Fibroblast of the conjunctiva (primary cell): ENCODE measurements around the gene MYL11.
"Not testable (repeated sequence)": the region's sequence is repeated elsewhere in the genome, so short reads cannot be mapped to it uniquely, and the experiment has no call there.

Experiments used
- DNase-seq: peaks from one replicate; pipeline ENCODE4 v3.0.0-alpha.2; 2010; ENCODE audit warnings: low read depth

The MYL11 gene

DNA sequence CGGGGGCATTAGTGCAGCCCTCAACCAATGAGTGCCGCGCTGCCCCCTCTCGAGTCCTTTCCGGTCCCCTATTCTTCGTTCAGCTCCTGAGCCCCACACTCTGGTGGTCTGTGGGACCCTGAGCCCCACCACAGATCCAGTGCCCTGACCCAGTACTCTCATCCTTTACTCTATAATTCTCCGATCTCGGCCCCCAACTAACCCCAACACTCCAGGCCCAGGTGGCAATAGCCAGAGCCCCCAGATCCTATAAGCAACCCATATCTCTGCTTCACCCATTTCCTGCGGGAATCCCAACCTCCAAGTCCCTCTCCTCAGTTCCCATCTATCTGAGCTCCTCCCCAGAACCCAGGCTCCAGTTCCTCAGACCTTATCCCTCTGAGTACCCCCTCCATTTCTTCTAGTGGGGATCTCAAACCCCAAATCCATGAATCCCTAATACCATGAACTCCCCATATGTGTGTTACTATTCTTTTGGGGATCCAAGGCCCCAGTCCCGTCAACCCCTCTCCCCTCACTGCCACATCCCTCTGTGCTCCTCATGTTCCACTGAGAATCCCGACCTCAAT, 3.3 kb upstream of the MYL11 start:
- DNase-seq: no peak

DNA sequence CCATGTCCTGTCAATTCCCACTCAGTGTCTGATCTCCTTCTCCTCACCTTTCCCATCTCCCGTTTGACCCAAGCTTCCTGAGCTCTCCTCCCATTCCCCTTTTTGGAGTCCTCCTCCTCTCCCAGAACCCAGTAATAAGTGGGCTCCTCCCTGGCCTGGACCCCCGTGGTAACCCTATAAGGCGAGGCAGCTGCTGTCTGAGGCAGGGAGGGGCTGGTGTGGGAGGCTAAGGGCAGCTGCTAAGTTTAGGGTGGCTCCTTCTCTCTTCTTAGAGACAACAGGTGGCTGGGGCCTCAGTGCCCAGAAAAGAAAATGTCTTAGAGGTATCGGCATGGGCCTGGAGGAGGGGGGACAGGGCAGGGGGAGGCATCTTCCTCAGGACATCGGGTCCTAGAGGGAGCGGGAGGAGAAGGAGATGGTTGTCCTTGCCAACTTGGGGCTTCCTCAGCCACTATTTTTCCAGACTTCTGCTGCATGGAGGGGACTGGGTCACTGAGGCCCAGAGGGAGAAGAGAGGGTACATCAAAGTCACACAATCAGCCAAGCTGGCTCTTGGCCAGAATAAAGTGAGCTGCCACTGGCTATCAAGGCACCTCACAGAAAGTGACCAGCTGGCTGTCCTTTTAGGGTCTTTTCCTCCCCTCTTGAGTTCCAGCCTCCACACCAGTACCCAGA, 2.4 kb upstream of the MYL11 start:
- DNase-seq: no peak

DNA sequence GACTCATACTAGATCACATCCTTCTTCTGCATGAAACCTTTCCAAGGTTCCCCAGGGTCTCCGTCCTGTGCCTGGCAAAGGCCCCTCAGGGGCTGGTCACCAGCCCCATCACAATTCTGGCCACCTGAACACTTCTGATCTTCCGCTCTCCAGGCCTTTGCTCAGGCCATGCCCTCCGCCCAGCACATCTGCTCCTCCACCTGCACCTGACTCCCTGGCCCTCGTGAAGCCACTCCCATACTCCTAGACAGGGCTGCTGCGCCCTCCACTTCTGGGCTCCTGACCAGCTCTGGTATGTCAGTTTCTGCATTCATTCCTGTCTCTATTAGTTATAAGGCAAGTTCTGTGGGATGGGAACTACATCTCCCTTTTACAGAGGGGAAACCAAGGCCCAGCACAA, 1.9 kb upstream of the MYL11 start:
- DNase-seq: no peak

DNA sequence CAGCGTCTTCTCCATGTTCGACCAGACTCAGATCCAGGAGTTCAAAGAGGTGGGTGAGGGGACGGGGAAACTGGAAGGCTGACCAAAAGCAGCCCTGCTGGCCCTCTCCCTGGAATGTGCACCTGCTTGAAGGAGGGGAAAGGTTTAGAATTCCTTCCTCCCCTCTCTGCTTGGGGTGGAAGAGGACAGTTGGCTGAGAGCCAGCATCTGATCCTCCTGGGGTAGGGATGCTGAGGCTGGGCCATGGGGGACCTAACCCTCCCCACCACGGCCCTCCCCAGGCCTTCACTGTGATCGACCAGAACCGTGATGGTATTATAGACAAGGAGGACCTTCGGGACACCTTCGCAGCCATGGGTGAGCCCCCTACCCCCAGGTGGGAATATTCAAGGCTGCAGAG, 1.3 kb downstream of the MYL11 start:
- no peak for DNase-seq

DNA sequence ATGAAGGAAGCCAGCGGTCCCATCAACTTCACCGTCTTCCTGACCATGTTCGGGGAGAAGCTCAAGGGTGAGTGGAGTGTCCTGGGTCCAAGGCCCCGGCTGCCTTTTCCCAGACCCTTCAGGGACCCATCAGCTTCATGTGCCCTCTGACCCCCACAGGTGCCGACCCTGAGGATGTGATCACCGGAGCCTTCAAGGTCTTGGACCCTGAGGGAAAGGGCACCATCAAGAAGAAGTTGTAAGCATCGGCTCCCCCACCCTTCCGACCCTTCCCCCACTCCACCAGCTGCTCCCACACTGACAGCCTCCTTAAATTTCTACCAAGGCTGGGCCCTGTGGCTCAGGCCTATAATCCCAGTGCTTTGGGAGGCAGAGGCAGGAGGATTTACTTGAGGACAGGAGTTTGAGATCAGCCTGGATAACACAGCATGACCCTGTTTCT, 1.9 kb downstream of the MYL11 start:
- DNase-seq: no peak

DNA sequence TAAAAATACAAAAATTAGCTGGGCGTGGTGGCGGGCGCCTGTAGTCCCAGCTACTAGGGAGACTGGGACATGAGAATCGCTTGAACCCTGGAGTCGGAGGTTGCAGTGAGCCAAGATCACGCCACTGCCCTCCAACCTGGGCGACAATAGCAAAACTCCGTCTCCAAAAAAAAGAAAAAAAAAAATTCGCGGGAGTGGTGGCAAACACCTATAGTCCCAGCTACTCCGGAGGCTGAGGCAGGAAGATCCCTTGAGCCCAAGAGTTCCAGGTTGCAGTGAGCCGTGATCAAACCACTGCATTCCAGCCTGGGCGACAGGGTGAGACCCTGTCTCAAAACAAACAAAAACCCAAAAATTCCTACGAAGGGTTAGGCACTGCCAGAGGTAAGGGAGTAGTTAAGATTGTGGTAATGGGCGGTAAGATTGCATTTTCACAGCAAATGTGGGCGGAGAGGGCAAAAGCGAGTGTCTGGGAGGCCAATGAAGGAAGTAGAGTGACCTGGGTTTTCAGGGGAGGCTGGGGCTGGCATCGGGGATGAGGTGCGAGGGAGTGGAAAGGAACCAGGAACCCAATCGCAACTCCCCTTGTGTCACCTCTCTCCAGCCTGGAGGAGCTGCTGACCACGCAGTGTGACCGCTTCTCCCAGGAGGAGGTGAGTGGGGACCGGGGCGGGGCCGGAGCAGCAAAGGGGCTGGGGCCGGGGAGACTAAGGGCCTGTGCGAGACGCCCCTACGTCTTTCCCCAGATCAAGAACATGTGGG, 2.6 kb downstream of the MYL11 start:
- DNase-seq: no peak

DNA sequence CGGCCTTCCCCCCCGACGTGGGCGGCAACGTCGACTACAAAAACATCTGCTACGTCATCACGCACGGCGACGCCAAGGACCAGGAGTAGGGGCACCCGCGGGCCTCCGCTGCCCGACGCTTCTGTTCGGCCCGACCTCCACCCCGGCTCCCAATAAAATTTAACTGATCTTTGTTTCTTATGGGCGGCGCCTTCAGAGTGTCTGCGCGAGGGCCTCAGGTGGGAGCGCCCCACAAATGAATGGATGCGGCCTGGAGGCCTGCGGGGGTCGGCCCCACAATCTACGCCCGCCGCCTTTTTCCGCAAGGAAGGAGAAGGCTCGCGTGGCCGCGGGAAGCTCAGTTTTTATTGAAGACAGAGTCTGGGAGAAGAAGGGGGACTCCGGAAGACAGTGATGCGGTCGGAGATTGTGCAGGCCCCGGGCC, 3.2 kb downstream of the MYL11 start:
- DNase-seq: peak; percentile 80

DNA sequence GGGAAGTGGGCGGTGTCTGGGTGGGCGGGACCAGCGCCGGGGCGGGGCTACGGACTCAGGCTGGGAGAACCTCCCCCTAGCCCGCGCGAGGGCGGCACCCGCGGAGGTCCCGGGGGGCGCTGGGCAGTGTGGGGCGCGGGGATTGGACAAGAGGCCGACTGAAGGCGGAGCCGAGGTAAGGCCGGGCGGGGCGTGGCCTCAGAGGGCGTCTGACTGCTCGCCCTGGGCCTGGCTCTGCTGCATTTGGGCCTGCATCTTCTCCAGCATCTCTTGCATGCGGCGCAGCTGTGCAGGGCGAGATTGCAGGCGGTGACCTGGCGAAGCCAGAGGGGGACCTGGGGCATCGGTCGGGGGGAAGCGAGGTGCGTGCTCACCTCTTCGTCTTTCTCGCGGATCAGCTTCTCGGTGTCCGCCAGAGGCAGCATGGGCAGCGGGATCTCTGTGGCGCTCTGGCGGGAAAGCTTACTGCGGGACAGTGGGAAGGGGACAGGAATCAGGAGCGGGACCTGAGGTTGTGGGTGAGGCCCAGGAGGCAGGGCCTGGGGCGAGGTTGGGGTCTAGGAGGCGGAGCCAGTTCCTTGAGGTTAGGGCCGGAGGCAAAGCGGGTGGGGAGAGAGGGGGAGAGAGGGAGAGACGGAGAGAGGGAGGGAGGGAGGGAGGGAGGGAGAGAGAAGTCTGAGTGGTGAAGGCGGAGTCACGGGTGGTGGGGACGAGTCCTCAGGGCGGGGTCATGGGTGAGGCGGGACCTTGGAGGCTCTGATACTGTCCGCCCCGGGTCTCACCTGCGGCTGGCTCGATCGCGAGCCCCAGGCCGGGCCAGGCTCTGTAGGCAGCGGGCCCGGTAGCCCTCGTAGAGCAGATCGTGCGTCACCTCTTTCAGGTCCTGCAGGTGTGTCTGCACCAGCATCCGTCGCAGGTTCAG, 3.9 kb downstream of the MYL11 start:
- peak; percentile 96 for DNase-seq

DNA sequence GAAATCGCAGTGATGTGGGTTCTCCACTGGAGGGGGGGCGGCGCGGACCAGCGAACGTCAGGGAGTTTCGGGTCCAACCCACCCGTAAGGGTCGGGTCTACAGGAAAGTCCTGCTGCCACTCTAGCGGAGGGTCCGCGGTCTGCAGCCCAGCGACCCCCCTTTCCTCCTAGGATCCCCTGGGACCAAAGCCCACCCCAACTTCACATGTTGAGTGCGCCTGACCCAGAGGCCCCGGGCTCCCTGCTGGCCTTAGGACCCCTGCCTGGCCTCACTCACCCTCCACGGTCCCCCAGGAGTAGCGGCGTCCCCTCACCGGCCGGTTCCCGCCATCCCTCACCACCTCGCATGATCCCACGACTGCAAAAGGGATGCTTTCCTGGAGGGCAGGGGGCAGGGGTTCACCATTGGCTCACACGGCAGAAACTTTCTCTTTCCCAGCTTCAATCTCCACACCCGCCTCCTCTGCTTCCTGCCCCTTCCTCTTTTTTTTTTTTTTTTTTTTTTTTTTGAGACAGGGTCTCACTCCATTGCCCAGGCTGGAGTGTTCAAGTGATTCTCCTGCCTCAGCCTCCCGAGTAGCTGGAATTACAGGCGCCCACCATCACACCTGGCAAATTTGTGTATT, 4.7 kb downstream of the MYL11 start:
- DNase-seq: no peak

DNA sequence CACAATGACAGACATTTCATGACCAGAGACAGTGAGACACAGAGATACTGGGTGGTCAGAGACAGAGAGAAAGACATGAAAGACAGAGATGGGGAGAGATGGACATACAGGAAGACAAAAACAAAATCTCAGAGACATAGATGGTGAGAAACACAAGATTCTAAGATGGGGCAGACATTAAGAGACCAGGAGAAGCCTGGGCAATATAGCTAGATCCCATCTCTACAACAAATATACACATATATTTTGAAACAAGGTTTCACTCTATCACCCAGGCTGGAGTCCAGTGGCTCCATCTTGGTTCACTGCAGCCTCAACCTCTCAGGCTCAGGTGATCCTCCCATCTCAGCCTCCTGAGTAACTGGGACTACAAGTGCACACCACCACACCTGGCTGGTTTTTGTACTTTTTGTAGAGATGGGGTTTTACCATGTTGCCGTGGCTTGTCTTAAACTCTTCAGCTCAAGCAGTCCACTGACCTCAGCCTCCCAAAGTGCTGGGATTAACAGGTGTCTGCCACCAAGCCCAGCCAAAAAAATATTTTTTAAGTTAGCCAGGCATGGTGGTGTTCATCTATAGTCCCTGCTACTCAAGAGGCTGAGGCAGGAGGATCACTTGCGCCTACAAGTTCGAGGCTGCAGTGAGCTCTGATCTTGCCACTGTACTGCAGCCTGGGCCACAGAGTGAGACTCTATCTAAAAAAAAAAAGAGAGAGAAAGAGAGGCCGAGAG, 5.6 kb downstream of the MYL11 start:
- DNase-seq: no peak

DNA sequence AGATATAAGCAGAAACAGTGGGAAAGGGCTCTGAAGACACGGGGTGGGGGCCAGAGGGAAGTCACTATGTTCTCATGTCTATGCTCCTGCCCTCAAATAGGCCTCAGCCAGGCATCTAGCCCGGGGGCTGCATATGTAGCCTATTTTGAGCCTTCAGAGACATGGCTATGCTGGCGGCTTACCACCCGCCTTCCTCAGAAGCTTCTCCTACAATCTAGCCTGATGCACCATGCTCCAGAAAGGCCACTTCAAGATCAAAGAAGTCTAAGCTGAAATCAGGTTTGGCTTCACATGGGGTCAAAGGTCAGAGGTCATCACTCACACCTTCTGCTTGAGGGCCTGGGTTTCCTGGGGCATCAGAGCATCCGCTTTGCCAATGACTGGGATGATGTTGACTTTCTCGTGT, 6.2 kb downstream of the MYL11 start:
- no peak for DNase-seq

DNA sequence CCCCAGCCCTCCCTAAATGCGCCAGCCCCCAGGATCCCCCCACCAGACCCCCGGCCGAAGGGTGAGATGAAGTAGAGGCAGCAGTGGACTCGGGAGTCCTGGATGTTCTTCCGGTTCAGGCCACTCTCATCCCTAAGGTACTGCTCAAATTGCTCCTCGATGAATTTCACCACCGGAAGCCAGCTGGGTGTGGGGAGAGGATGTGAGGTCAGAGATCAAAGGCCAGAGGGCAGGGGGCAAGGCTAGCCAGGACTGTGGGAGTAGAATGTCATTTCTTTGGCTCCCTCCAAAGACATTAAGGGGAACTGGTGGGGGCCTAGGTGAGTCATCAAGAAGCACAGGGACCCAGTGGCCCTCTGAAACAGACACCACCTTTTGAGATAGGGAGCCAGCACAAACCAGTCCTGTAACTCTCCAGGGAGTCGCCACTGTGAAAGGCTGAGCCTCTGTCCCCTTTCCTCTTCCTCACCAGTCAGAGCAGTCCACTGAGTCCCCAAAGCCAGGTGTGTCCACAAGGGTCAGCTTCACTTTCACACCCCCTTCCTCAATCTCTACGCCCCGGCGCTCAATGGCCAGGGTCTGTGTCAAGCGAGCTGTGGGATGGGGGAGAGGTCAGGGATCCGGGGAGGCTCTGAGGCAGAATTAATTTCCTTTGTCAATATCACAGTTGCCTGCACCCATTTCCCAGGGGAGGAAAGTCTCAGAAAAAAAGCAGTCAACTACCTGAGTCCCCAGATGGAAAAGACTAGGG, 6.9 kb downstream of the MYL11 start:
- no peak for DNase-seq

DNA sequence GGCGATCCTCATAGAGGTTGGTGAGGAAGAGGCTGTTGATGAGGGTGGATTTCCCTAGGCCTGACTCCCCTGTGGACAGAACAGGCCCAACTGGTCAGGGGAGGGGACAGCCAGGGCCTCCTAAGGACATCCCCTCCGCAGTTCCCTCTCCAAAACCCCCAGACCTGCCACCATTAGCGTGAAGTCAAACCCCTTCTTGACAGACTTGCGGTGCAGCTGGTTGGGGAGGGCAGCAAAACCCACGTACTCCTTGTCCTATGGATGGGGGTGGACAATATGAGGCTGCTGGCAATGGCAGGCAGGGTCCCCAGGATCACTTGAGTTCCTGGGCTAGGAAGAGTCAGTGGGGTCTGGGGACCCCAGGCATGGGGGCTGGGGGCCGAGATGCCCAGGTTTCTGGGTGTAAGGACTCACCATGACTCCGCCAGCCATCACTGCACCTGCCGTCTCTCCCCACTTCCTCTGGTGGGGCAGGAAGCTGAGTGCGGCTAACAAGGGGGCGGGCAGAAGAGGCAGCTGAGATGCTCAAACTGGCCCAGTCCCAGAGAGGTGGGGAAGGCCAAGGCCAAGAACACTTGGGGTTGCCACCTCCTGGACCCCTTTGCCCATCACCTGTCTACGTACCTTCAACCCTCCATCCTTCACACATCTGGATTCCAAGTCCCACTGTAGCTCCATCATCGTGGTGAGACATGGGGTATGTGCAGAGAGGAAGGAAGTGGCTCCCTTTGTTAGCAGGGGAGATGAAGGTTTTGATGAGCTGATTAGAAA, 7.7 kb downstream of the MYL11 start, which contains the start of gene SEPTIN1:
Gene SEPTIN1, minus strand, starts transcription at position 451 of the 771 bp plus-strand sequence. Its CDS starts 19 bp downstream, at position 432.
- no peak for DNase-seq

DNA sequence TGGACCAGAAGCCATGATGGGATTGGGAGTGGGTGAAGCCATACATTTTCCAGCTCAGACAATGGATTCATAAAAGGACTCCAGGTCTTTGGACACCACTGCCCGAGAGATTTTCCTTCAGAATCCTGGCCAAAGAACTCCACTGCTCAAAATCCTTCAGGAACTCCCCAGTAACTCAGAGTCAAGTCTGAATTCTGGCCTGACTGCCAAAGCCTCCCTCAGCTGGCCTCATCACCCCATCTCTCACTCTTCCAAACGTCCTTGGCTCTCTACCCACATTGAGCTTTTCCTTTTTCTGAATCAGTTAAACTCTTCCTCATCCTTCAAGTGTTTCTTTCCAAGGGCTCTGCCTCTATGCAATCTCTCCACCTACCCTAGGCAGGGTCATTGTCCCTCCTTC, 8.9 kb downstream of the MYL11 start:
- no peak for DNase-seq

DNA sequence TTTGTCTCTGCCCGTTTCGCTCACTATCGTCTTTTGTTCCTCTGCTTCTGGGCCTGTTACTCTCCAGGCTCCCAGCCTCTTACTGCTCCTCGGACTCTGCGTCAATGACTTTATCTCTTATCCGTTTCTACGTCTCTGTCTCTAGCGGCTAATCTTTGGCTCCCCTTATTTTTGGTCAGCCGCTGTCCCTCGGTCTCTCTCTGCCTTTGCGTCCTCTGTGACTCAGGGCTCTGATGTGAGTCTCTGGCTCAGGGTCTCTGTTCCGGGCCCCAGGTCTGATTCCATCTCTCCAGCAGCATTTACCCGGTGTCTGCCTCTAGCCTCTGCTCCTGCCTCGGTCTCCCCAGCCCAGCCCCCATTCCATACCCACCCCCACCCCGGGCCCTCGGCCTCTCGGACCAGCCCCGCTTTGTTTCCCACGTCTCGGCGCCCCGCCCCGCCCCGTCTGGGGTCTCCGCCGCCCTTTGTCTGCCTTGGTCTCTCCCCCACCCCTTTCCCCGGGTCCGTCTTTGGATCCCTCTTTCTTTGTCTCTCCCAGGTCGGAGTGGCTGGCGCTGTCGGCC, 20.1 kb downstream of the MYL11 start:
- no peak for DNase-seq

DNA sequence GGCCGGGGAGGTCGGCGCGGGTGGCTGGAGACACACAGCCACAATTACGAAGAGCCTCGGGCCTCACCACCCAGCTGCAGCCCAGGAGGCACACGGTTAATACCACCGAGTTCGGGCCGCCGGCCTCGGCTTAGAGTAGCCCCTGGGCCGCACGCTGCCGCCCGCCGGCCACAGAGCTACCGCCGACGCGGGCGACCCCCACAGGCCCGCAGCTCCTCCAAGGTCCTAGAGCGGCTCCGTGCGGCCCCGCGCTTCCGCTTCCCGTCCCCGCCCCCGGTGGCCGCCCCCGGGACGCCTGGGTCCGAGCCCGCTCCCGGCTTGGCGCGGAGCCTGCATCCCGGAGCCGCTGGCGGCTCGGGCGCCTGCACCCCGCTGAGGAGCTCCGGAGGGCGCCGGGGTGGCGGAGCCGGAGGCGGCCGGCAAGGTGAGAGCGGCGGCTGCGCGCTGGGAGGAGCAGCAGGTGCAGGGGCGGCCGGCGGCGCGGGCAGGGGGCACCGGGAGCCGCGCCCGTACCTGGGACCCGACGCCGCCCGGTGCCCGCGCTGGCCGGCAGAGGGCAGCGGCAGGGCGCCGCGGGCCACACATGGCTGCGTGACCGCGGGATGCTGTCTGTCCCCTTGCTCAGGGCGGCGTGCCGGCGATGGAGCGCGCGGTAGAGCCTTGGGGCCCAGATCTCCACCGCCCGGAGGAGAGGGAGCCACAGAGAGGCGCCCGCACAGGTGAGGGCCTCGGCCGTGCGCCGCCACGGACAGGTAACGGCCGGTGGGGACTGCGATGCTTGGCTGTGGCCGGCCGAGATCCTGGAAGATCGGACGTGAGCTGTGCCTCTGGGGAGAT, 20.8 kb downstream of the MYL11 start, which contains the start of gene ZNF48:
Gene ZNF48, plus strand, starts transcription at position 266 of the 837 bp plus-strand sequence. Its CDS starts 375 bp downstream, at position 641.
- DNase-seq: peak; percentile 75

DNA sequence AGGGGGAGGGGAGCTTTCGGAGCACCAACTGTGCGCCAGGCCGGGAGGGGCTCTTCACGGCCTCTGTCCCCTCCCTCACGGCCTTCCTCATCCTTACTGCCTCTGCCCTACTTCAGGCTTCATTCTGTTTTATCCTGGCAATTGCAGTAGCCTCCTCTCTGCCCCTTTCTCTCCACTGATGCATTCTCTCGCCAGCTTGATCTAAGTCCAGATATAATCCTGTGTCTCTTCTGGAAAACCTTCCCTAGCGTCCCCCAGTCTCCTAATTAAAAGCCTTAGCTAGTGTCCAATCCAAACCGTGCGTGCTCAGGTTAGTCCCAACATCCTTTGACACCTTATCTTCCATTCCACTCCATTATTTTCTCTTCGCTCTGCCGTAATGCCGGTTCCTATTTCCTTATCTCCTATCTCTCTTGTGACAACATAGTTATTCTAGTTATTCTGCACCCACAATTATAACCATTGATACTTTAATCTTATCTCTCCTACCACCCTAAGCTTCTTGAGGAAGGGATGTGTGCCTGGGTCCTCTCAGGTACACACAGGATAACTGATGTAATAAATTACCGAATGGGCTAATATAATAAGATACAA, 21.5 kb downstream of the MYL11 start:
- no peak for DNase-seq

DNA sequence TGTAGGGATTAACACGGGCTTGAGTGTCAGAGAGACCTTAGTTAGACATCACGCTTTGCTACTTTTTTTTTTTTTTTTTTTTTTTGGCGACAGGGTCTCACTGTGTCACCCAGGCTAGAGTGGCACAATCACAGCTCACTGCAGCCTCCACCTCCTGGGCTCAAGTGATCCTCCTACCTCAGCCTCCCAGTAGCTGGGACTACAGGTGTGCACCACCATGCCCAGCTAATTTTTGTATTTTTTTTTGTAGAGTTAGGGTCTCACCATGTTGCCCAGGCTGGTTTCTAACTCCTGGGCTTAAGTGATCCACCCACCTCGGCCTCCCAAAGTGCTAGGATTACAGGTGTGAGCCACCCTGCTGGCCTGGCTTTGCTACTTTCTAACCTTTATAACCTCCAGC, 22.0 kb downstream of the MYL11 start:
- not testable (repeated sequence) for DNase-seq
